ENCODE measurements around the gene PACRG. TPM values are rescaled to one million over a fixed set of nuclear protein-coding genes. Genes with fewer than 3 reads are reported as not detected.

The PACRG gene
- total and polyA plus RNA-seq, 2 experiments from 2014 or later: not detected

GRCh38 chr6:163349696-163350095, 621.9 kb downstream of the PACRG start:
- Histone ChIP-seq H3K27ac (no peak overlapping the region), H4K20me1 (ENCODE audit: insufficient read depth) (no peaks in the 10 kb centered on the region), H3K27me3 (replicated peaks; ENCODE audit: insufficient read depth) (no peaks in the 10 kb centered on the region), H3K4me3 (no peak overlapping the region), H2AFZ (no peak overlapping the region), H3K36me3 (ENCODE audit: low read depth) (no peaks in the 10 kb centered on the region), H3K79me2 (ENCODE audit: insufficient read depth) (no peaks in the 10 kb centered on the region), H3K4me1 (ENCODE audit: insufficient read depth) (peaks cover 10% of the 10 kb centered on the region), H3F3A (ENCODE audit: insufficient read depth) (peaks cover 10% of the 10 kb centered on the region), H3K9ac (no peak overlapping the region), H3K9me2 (ENCODE audit: insufficient read depth) (no peaks in the 10 kb centered on the region), H3K9me3 (ENCODE audit: low read depth) (no peaks in the 10 kb centered on the region), H3K4me2 (ENCODE audit: unreplicated experiment) (no peak overlapping the region)
- WGBS, 2 experiments (ENCODE audit: low coverage in 1 of 2, low lambda C conversion rate in 2 of 2, missing lambda C conversion rate in 2 of 2): 92 to 96% methylated on average over 8 of the region's 8 CpGs
- no peak for DNase-seq
- in situ Hi-C loops (cut with MboI): no loop called here
- no peak for TF ChIP-seq EZH2phosphoT487 (IDR thresholded peaks at IDR 0.05; ENCODE audit: insufficient read depth, low read depth)
- TF ChIP-seq EZH2 (IDR thresholded peaks at IDR 0.05; ENCODE audit: insufficient read depth, poor library complexity, severe bottlenecking): no peak

- WGBS, 2 experiments (ENCODE audit: low coverage in 1 of 2, low lambda C conversion rate in 2 of 2, missing lambda C conversion rate in 2 of 2): 73 to 74% methylated on average over 6 of the region's 6 CpGs
- Histone ChIP-seq H3K9me2 (ENCODE audit: insufficient read depth) (no peaks in the 10 kb centered on the region), H3K4me3 (no peak overlapping the region), H3K27me3 (replicated peaks; ENCODE audit: insufficient read depth) (no peaks in the 10 kb centered on the region), H3K4me1 (ENCODE audit: insufficient read depth) (peaks cover 24% of the 10 kb centered on the region), H4K20me1 (ENCODE audit: insufficient read depth) (no peaks in the 10 kb centered on the region), H3K9me3 (ENCODE audit: low read depth) (no peaks in the 10 kb centered on the region), H3K27ac (no peak overlapping the region), H3K79me2 (ENCODE audit: insufficient read depth) (no peaks in the 10 kb centered on the region), H3K36me3 (ENCODE audit: low read depth) (no peaks in the 10 kb centered on the region), H3K4me2 (ENCODE audit: unreplicated experiment) (no peak overlapping the region), H2AFZ (no peak overlapping the region), H3F3A (ENCODE audit: insufficient read depth) (peaks cover 22% of the 10 kb centered on the region), H3K9ac (no peak overlapping the region)
- TF ChIP-seq EZH2 (IDR thresholded peaks at IDR 0.05; ENCODE audit: insufficient read depth, poor library complexity, severe bottlenecking) (no peak), EZH2phosphoT487 (IDR thresholded peaks at IDR 0.05; ENCODE audit: insufficient read depth, low read depth) (no peak)
- DNase-seq: no peak
- in situ Hi-C loops (cut with MboI): no loop called here
Observed at GRCh38 chr6:163351013-163351412, 623.2 kb downstream of the PACRG start.

- in situ Hi-C loops (cut with MboI): no loop called here
- Histone ChIP-seq H3K9me3 (ENCODE audit: low read depth) (no peaks in the 10 kb centered on the region), H3K27me3 (replicated peaks; ENCODE audit: insufficient read depth) (no peaks in the 10 kb centered on the region), H3K9ac (no peak overlapping the region), H3K4me3 (no peak overlapping the region), H2AFZ (no peak overlapping the region), H3K9me2 (ENCODE audit: insufficient read depth) (no peaks in the 10 kb centered on the region), H3K27ac (no peak overlapping the region), H3K4me2 (ENCODE audit: unreplicated experiment) (no peak overlapping the region), H3F3A (ENCODE audit: insufficient read depth) (peaks cover 24% of the 10 kb centered on the region), H3K4me1 (ENCODE audit: insufficient read depth) (peaks cover 26% of the 10 kb centered on the region), H3K36me3 (ENCODE audit: low read depth) (no peaks in the 10 kb centered on the region), H3K79me2 (ENCODE audit: insufficient read depth) (no peaks in the 10 kb centered on the region), H4K20me1 (ENCODE audit: insufficient read depth) (no peaks in the 10 kb centered on the region)
- DNase-seq: no peak
- WGBS, 2 experiments (ENCODE audit: low coverage in 1 of 2, low lambda C conversion rate in 2 of 2, missing lambda C conversion rate in 2 of 2): 97 to 99% methylated on average over 16 of the region's 16 CpGs
- TF ChIP-seq EZH2 (IDR thresholded peaks at IDR 0.05; ENCODE audit: insufficient read depth, poor library complexity, severe bottlenecking): no peak
- no peak for TF ChIP-seq EZH2phosphoT487 (IDR thresholded peaks at IDR 0.05; ENCODE audit: insufficient read depth, low read depth)
Observed at GRCh38 chr6:163352011-163352685, 624.4 kb downstream of the PACRG start.

GRCh38 chr6:163352966-163353365, 625.2 kb downstream of the PACRG start:
- Histone ChIP-seq H3K4me3 (no peak overlapping the region), H3F3A (ENCODE audit: insufficient read depth) (peaks cover 24% of the 10 kb centered on the region), H3K9ac (no peak overlapping the region), H3K4me1 (ENCODE audit: insufficient read depth) (peaks cover 26% of the 10 kb centered on the region), H3K9me3 (ENCODE audit: low read depth) (no peaks in the 10 kb centered on the region), H3K9me2 (ENCODE audit: insufficient read depth) (no peaks in the 10 kb centered on the region), H3K79me2 (ENCODE audit: insufficient read depth) (no peaks in the 10 kb centered on the region), H3K27me3 (replicated peaks; ENCODE audit: insufficient read depth) (no peaks in the 10 kb centered on the region), H4K20me1 (ENCODE audit: insufficient read depth) (no peaks in the 10 kb centered on the region), H3K27ac (no peak overlapping the region), H2AFZ (no peak overlapping the region), H3K36me3 (ENCODE audit: low read depth) (no peaks in the 10 kb centered on the region), H3K4me2 (ENCODE audit: unreplicated experiment) (no peak overlapping the region)
- no peak for DNase-seq
- in situ Hi-C loops (cut with MboI): no loop called here
- TF ChIP-seq EZH2 (IDR thresholded peaks at IDR 0.05; ENCODE audit: insufficient read depth, poor library complexity, severe bottlenecking): no peak
- no peak for TF ChIP-seq EZH2phosphoT487 (IDR thresholded peaks at IDR 0.05; ENCODE audit: insufficient read depth, low read depth)
- WGBS, 2 experiments (ENCODE audit: low coverage in 1 of 2, low lambda C conversion rate in 2 of 2, missing lambda C conversion rate in 2 of 2): 79 to 80% methylated on average over 7 of the region's 7 CpGs
